K562 (cell line): ENCODE measurements around the gene ZBTB20. TPM values are rescaled to one million over a fixed set of nuclear protein-coding genes. Genes with fewer than 3 reads are reported as not detected.

Experiments
- MCM7 ChIP-seq, 2 experiments: fragments of 450-650 bp; IDR thresholded peaks; 2 replicates each; pipeline ENCODE4 v1.6.1; 2016 to 2018
- POLR3A ChIP-seq: IDR thresholded peaks from 2 replicates; pipeline ENCODE4 v1.6.1; 2011; ENCODE audit warnings: borderline replicate concordance, mild to moderate bottlenecking, moderate library complexity; ENCODE audit not compliant: insufficient read length, insufficient read depth; ENCODE audit errors: extremely low read depth
- ZNF316 ChIP-seq: fragments of 450-650 bp; IDR thresholded peaks from 2 replicates; pipeline ENCODE4 v1.6.1; 2016
- polyA plus RNA-seq, 8 experiments: library from polyadenylated mRNA; depleted of rRNA in 4 of 8; stranded (reverse) in 5 of 8; unstranded in 3 of 8; fragments of >200 nt; fragmentation: Nextera tagmentation in 2 of 8; fragmentation: Illumina TruSeq in 1 of 8; extraction: Ambion mirVana in 2 of 8; extraction: Trizol in 1 of 8; gene quantifications; 2 replicates each; pipeline versions ENCODE4 v1.2.1 to v1.2.3, GENCODE V29; 2011 to 2014; ENCODE audit warnings: inconsistent platforms in 1 of 8, missing spikeins in 1 of 8
- total RNA-seq, 7 experiments: library from RNA; depleted of rRNA in 6 of 7; stranded (reverse); fragments of >200 nt in 6 of 7; fragmentation: Illumina TruSeq in 2 of 7; extraction: Trizol in 2 of 7; gene quantifications; 2 replicates each; pipeline versions ENCODE4 v1.2.1 to v1.2.3, GENCODE V29; 2011 to 2021; ENCODE audit warnings: low replicate concordance in 1 of 7
- TF ChIP-seq, protein P1 (sequence below), 2 experiments: fragments of 450-650 bp; IDR thresholded peaks; 2 replicates each; pipeline ENCODE4 v1.6.1; 2018; ENCODE audit warnings: mild to moderate bottlenecking in 2 of 2, low read depth in 1 of 2; ENCODE audit not compliant: partially characterized antibody in 2 of 2
- TF ChIP-seq, protein P2 (sequence below): fragments of 450-650 bp; formaldehyde crosslinking; IDR thresholded peaks from 2 replicates; pipeline ENCODE4 v1.4.0; 2020; ENCODE audit warnings: mild to moderate bottlenecking, moderate library complexity

The ZBTB20 gene
- total and polyA plus RNA-seq, 9 of the 15 experiments (the other 6 are each of a cell fraction or from before 2014, with no cell fraction given), result 0.17 to 1.7 (median 0.45) TPM

DNA sequence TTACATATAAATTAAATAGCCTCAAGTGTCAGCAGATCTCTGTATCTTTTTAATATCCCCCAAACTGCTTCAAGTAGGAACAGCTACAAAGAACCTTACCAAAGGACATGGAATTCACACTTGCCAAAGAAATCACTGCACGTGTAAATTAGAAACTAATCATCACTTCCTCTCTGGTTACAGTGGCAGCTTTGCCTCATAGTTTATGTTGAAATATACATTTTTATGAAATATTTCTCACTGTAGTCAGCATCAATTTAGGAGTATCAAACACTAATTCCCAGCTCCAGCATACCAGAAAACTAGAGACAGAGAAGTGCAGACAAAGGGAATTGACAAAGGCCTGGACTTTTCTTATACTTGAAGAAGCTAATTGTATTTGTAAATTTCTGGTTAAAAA, 592.4 kb downstream of the ZBTB20 start (continued):
- TF ChIP-seq, protein P1, sequence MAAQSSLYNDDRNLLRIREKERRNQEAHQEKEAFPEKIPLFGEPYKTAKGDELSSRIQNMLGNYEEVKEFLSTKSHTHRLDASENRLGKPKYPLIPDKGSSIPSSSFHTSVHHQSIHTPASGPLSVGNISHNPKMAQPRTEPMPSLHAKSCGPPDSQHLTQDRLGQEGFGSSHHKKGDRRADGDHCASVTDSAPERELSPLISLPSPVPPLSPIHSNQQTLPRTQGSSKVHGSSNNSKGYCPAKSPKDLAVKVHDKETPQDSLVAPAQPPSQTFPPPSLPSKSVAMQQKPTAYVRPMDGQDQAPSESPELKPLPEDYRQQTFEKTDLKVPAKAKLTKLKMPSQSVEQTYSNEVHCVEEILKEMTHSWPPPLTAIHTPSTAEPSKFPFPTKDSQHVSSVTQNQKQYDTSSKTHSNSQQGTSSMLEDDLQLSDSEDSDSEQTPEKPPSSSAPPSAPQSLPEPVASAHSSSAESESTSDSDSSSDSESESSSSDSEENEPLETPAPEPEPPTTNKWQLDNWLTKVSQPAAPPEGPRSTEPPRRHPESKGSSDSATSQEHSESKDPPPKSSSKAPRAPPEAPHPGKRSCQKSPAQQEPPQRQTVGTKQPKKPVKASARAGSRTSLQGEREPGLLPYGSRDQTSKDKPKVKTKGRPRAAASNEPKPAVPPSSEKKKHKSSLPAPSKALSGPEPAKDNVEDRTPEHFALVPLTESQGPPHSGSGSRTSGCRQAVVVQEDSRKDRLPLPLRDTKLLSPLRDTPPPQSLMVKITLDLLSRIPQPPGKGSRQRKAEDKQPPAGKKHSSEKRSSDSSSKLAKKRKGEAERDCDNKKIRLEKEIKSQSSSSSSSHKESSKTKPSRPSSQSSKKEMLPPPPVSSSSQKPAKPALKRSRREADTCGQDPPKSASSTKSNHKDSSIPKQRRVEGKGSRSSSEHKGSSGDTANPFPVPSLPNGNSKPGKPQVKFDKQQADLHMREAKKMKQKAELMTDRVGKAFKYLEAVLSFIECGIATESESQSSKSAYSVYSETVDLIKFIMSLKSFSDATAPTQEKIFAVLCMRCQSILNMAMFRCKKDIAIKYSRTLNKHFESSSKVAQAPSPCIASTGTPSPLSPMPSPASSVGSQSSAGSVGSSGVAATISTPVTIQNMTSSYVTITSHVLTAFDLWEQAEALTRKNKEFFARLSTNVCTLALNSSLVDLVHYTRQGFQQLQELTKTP (IDR thresholded peaks at IDR 0.05; ENCODE audit: low read depth in 1 of 2, partially characterized antibody in 2 of 2), result no peak
- no peak for TF ChIP-seq POLR3A
- no peak for TF ChIP-seq MCM7 (IDR thresholded peaks at IDR 0.05)
- TF ChIP-seq, protein P2, sequence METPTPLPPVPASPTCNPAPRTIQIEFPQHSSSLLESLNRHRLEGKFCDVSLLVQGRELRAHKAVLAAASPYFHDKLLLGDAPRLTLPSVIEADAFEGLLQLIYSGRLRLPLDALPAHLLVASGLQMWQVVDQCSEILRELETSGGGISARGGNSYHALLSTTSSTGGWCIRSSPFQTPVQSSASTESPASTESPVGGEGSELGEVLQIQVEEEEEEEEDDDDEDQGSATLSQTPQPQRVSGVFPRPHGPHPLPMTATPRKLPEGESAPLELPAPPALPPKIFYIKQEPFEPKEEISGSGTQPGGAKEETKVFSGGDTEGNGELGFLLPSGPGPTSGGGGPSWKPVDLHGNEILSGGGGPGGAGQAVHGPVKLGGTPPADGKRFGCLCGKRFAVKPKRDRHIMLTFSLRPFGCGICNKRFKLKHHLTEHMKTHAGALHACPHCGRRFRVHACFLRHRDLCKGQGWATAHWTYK, result no peak
- TF ChIP-seq ZNF316, result no peak
